Naive thymus-derived CD8-positive, alpha-beta T cell (primary cell): ENCODE measurements around the gene KIAA1671. TPM values are rescaled to one million over a fixed set of nuclear protein-coding genes. Genes with fewer than 3 reads are reported as not detected.

Experiments used
- ATAC-seq, 2 donors: fragments of 150-1000 bp; cut with Tn5 transposase in 1 of 2; sonication (Bioruptor Pico), chemical (Tn5 transposase) in 1 of 2; 1 replicate in 1 of 2; 2 replicates in 1 of 2; pipeline ENCODE4 v1.10.0; 2021; ENCODE audit warnings: mild to moderate bottlenecking in 2 of 2, moderate library complexity in 2 of 2
- POLR2A ChIA-PET: fragments of 350-600 bp; sonication (Branson Sonifier 250); formaldehyde crosslinking; loops from one replicate; lab custom pipeline; 2021; ENCODE audit warnings: antibody characterized with exemption; lab: Charles Lee
- DNase-seq, 10 donors: peaks; one replicate each; pipeline versions ENCODE4 v3.0.0 to v3.0.0-alpha.2; 2020 to 2022
- H3K27ac Mint-ChIP-seq, 10 donors: one replicate each; pipeline ENCODE4 v1.8.0; 2020 to 2022; ENCODE audit warnings: mild to moderate bottlenecking in 10 of 10, mixed read lengths in 10 of 10, moderate library complexity in 4 of 10, inconsistent platforms in 1 of 10
- H3K27me3 Mint-ChIP-seq, 5 donors: one replicate each; pipeline ENCODE4 v1.8.0; 2021 to 2022; ENCODE audit warnings: mixed read lengths in 5 of 5
- H3K36me3 Mint-ChIP-seq, 3 donors: one replicate each; pipeline ENCODE4 v1.8.0; 2020 to 2022; ENCODE audit warnings: mixed read lengths in 3 of 3, mild to moderate bottlenecking in 2 of 3, inconsistent platforms in 1 of 3
- H3K4me1 Mint-ChIP-seq, 4 donors: one replicate each; pipeline ENCODE4 v1.8.0; 2021 to 2022; ENCODE audit warnings: mixed read lengths in 4 of 4
- H3K4me3 Mint-ChIP-seq, 10 donors: one replicate each; pipeline ENCODE4 v1.8.0; 2020 to 2022; ENCODE audit warnings: mild to moderate bottlenecking in 10 of 10, mixed read lengths in 10 of 10, moderate library complexity in 6 of 10, inconsistent platforms in 1 of 10
- H3K9me3 Mint-ChIP-seq, 9 donors: one replicate each; pipeline ENCODE4 v1.8.0; 2020 to 2022; ENCODE audit warnings: mixed read lengths in 9 of 9, mild to moderate bottlenecking in 3 of 9, inconsistent platforms in 1 of 9, moderate library complexity in 1 of 9
- polyA plus RNA-seq, 3 donors: library from polyadenylated mRNA; unstranded; fragments of 300-500 nt; fragmentation: Illumina TruSeq; gene quantifications; one replicate each; pipeline ENCODE4 v1.2.3, GENCODE V29; 2021
- total RNA-seq, 8 experiments: library from RNA in 2 of 8; stranded (reverse) in 2 of 8; gene quantifications; one replicate each; pipeline ENCODE4 v1.2.3 and lab custom pipeline; 2021 to 2026

KIAA1671 gene
- total and polyA plus RNA-seq, 5 experiments from 2014 or later, result 0.33 to 5.2 (median 2.7) TPM

GRCh38 chr22:25070956-25071355 lies 118.4 kb downstream of the KIAA1671 start:
- POLR2A ChIA-PET, result interaction anchor here (3.6 kb wide), 1 partner anchor 10 kb away, joined by 32 read pairs; no protein-coding TSS in a partner anchor
- Mint-ChIP-seq H3K4me1 (peaks cover 36 to 94% (median 90%) of the 10 kb centered on the region in 4 donors), H3K4me3 (peak overlapping the region; percentile 44 to 95 (median 82)), H3K36me3 (no peaks in the 10 kb centered on the region), H3K27me3 (peaks cover 0 to 2% (median 0%) of the 10 kb centered on the region in 5 donors), H3K27ac (peak overlapping the region; percentile 89 to 99 (median 98)), H3K9me3 (no peaks in the 10 kb centered on the region)
- DNase-seq (no peak), ATAC-seq (no peak)

DNA sequence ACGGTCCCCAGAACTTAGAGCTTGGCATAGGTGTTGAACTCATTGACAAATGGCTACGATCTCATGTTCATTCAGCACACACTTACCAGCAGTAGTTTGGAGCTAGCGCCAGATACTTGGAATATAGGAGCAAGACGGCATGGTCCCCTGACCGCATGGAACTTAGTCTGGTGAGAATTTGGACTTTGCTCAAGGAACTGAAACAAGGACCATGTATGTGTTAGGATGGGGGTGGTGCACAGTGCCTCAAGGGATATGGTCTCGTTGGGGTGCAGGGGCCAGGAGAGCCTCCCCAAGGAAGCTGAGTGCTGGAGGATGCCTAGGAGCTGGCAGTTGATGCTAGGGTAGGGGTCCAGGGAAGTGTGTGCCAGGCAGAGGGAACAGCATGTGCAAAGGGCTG lies 119.2 kb downstream of the KIAA1671 start:
- Mint-ChIP-seq H3K27ac (peak overlapping the region in 8 of 10 donors; percentile 4 to 99 (median 58)), H3K4me3 (peak overlapping the region in 3 of 10 donors; percentile 4 to 89 (median 44)), H3K4me1 (peaks cover 41 to 94% (median 90%) of the 10 kb centered on the region in 4 donors), H3K27me3 (peaks cover 0 to 2% (median 0%) of the 10 kb centered on the region in 5 donors), H3K9me3 (no peaks in the 10 kb centered on the region), H3K36me3 (no peaks in the 10 kb centered on the region)
- DNase-seq (no peak), ATAC-seq (no peak)
- POLR2A ChIA-PET, result interaction anchor here (0.7 to 1.5 kb wide), 4 partner anchors 9 to 40 kb away, joined by 3 read pairs; no protein-coding TSS in a partner anchor

- Mint-ChIP-seq H3K4me3 (peak overlapping the region in 1 of 10 donors; percentile 89), H3K27ac (peak overlapping the region in 8 of 10 donors; percentile 30 to 82 (median 74)), H3K4me1 (peaks cover 42 to 94% (median 91%) of the 10 kb centered on the region in 4 donors), H3K36me3 (no peaks in the 10 kb centered on the region), H3K27me3 (peaks cover 0 to 2% (median 0%) of the 10 kb centered on the region in 5 donors), H3K9me3 (no peaks in the 10 kb centered on the region)
- ATAC-seq (no peak), DNase-seq (no peak)
- POLR2A ChIA-PET, result interaction anchor here (0.8 to 1.5 kb wide), 4 partner anchors 8 to 39 kb away, joined by 3 read pairs; no protein-coding TSS in a partner anchor
These were observed 119.9 kb downstream of the KIAA1671 start for GRCh38 chr22:25072406-25072805.

DNA sequence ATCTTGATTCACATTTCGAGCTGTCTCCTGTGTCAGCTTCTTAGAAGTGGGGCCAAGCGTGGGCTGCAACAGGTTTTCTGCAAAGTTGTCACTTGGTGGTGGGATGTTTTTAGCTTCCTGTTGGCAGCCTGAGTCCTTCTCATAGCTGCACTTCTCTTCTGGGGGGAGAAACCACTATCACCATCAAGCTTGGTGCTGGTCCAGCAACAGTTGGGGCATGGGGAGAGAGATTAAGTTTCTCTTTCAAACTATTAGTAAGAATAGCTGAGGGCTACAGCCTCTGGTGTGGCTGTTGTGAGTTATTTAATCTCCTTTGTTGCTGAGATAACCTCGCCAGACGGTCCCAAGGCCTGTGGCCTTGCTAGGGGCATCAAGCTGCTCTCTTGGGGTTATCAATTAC lies 123.8 kb downstream of the KIAA1671 start:
- peak overlapping the region; percentile 75 to 93 (median 90) for H3K27ac Mint-ChIP-seq

DNA sequence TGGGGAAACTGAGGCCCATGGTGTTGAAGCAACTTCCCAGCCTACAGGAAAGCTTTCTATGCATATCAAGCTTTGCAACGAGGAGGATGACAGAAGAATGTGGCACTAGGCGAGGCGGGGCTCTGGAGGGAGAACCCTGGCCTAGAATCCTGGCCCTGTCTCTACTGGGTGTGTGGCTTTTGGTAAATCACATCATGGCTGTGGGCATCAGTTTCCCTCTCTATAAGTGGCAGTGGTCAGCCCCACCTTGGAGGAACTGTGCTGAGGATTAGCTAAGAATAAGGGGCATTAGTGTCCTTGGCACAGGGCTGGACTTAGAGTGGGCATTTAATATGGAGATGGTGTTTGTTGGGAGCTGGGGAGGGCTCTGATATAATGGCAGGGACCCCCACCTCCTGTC lies 124.5 kb downstream of the KIAA1671 start:
- Mint-ChIP-seq H3K27ac (peak overlapping the region; percentile 15 to 93 (median 74)), H3K27me3 (no peaks in the 10 kb centered on the region), H3K4me1 (peaks cover 27 to 76% (median 69%) of the 10 kb centered on the region in 4 donors), H3K36me3 (no peaks in the 10 kb centered on the region), H3K9me3 (no peaks in the 10 kb centered on the region), H3K4me3 (peak overlapping the region in 5 of 10 donors; percentile 36 to 76 (median 64))
- DNase-seq (no peak), ATAC-seq (no peak)
- POLR2A ChIA-PET, result interaction anchor here (1.3 to 3.1 kb wide), 4 partner anchors 9 to 34 kb away, joined by 5 to 23 read pairs (median 12); no protein-coding TSS in a partner anchor

More for the DNA sequence above, 123.8 kb downstream of the KIAA1671 start:
- ATAC-seq (peak; percentile 67 to 77), DNase-seq (peak in 3 of 10 donors; percentile 28 to 51 (median 39))
- no peaks in the 10 kb centered on the region for H3K9me3 Mint-ChIP-seq
- peaks cover 24 to 78% (median 69%) of the 10 kb centered on the region in 4 donors for H3K4me1 Mint-ChIP-seq
- POLR2A ChIA-PET, result interaction anchor here (1.3 to 3.1 kb wide), 4 partner anchors 8 to 34 kb away, joined by 5 to 23 read pairs (median 12); no protein-coding TSS in a partner anchor
- no peaks in the 10 kb centered on the region for H3K36me3 Mint-ChIP-seq
- H3K4me3 Mint-ChIP-seq, result peak overlapping the region; percentile 36 to 77 (median 66)
- no peaks in the 10 kb centered on the region for H3K27me3 Mint-ChIP-seq

GRCh38 chr22:25077964-25078363 lies 125.4 kb downstream of the KIAA1671 start:
- no peaks in the 10 kb centered on the region for H3K27me3 Mint-ChIP-seq
- no peak overlapping the region for H3K4me3 Mint-ChIP-seq
- POLR2A ChIA-PET, result interaction anchor here (3.1 kb wide), 2 partner anchors 9 to 15 kb away, joined by 19 to 23 read pairs; no protein-coding TSS in a partner anchor
- no peaks in the 10 kb centered on the region for H3K9me3 Mint-ChIP-seq
- peak overlapping the region in 4 of 10 donors; percentile 15 to 89 (median 65) for H3K27ac Mint-ChIP-seq
- no peak for ATAC-seq
- H3K36me3 Mint-ChIP-seq, result no peaks in the 10 kb centered on the region
- DNase-seq, result no peak
- peaks cover 24 to 68% (median 62%) of the 10 kb centered on the region in 4 donors for H3K4me1 Mint-ChIP-seq

DNA sequence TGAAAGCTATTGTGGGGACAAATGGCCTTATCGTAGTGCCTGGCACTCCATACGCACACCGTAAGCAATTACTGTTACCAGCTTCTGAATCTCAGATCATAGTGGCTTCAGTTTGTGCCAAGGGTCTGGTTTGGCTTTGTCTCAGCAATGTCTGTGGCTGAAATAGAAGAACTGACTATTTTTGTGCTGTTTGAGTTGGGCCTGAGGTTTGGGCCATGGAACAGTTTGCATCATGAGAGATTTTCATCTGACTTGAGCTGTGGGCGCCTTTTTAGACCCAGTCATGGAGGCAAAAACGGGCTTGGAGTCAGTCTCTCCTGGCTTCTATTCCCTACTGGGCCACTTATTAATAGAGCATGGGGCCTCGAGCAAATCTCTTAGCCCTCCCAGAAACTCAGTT lies 126.1 kb downstream of the KIAA1671 start:
- H3K4me1 Mint-ChIP-seq, result peaks cover 22 to 63% (median 59%) of the 10 kb centered on the region in 4 donors
- peak overlapping the region in 5 of 10 donors; percentile 18 to 78 (median 55) for H3K27ac Mint-ChIP-seq
- H3K4me3 Mint-ChIP-seq, result no peak overlapping the region
- no peaks in the 10 kb centered on the region for H3K36me3 Mint-ChIP-seq
- POLR2A ChIA-PET, result interaction anchor here (3.1 kb wide), 1 partner anchor 10 kb away, joined by 23 read pairs; no protein-coding TSS in a partner anchor
- ATAC-seq (no peak), DNase-seq (no peak)
- H3K27me3 Mint-ChIP-seq, result no peaks in the 10 kb centered on the region
- no peaks in the 10 kb centered on the region for H3K9me3 Mint-ChIP-seq

GRCh38 chr22:25080855-25081254 lies 128.3 kb downstream of the KIAA1671 start:
- Mint-ChIP-seq H3K27me3 (no peaks in the 10 kb centered on the region), H3K27ac (no peak overlapping the region), H3K36me3 (no peaks in the 10 kb centered on the region), H3K4me1 (peaks cover 20 to 52% (median 48%) of the 10 kb centered on the region in 4 donors), H3K4me3 (no peak overlapping the region), H3K9me3 (no peaks in the 10 kb centered on the region)
- POLR2A ChIA-PET, result interaction anchor here (2.1 to 3.8 kb wide), 3 partner anchors 12 to 20 kb away, joined by 7 to 32 read pairs (median 8); no protein-coding TSS in a partner anchor
- DNase-seq, result no peak
- ATAC-seq, result no peak

DNA sequence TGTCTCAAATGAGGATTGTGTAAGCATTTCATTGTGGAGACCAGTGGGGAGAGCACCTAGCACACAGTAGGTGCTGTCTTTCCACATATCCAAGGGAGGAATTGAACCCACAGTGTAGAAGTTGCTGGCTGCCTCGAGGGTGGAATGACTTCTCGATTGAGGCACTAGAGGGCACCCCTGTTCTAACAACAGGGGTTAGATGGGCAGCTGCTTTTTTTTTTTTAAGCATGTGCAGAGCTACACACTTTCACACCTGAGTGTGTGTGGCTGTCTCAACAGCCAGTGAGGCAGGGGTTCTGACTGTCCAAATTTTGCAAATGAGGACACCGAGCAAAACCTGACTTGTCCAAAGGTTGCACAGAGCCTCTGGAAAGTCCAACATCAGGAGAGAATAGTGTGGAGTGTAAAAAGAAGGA lies 128.9 kb downstream of the KIAA1671 start:
- H3K4me1 Mint-ChIP-seq, result peaks cover 20 to 52% (median 48%) of the 10 kb centered on the region in 4 donors
- H3K27ac Mint-ChIP-seq, result peak overlapping the region in 3 of 10 donors; percentile 50 to 85 (median 56)
- H3K9me3 Mint-ChIP-seq, result no peaks in the 10 kb centered on the region
- H3K36me3 Mint-ChIP-seq, result no peaks in the 10 kb centered on the region
- peak; percentile 65 to 85 for ATAC-seq
- no peak overlapping the region for H3K4me3 Mint-ChIP-seq
- POLR2A ChIA-PET, result interaction anchor here (1.1 to 3.8 kb wide), 4 partner anchors 12 to 29 kb away, joined by 3 to 32 read pairs (median 8); no protein-coding TSS in a partner anchor
- DNase-seq, result peak in 7 of 10 donors; percentile 34 to 78 (median 50)
- H3K27me3 Mint-ChIP-seq, result no peaks in the 10 kb centered on the region

- H3K9me3 Mint-ChIP-seq, result no peaks in the 10 kb centered on the region
- ATAC-seq, result no peak
- peak in 1 of 10 donors; percentile 2 for DNase-seq
- POLR2A ChIA-PET, result interaction anchor here (1.1 to 3.8 kb wide), 4 partner anchors 13 to 28 kb away, joined by 3 to 32 read pairs (median 8); no protein-coding TSS in a partner anchor
- peak overlapping the region in 2 of 10 donors; percentile 37 to 85 for H3K27ac Mint-ChIP-seq
- H3K27me3 Mint-ChIP-seq, result no peaks in the 10 kb centered on the region
- peaks cover 16 to 48% (median 45%) of the 10 kb centered on the region in 4 donors for H3K4me1 Mint-ChIP-seq
- no peak overlapping the region for H3K4me3 Mint-ChIP-seq
- H3K36me3 Mint-ChIP-seq, result no peaks in the 10 kb centered on the region
These were observed 129.6 kb downstream of the KIAA1671 start for GRCh38 chr22:25082096-25082495.

DNA sequence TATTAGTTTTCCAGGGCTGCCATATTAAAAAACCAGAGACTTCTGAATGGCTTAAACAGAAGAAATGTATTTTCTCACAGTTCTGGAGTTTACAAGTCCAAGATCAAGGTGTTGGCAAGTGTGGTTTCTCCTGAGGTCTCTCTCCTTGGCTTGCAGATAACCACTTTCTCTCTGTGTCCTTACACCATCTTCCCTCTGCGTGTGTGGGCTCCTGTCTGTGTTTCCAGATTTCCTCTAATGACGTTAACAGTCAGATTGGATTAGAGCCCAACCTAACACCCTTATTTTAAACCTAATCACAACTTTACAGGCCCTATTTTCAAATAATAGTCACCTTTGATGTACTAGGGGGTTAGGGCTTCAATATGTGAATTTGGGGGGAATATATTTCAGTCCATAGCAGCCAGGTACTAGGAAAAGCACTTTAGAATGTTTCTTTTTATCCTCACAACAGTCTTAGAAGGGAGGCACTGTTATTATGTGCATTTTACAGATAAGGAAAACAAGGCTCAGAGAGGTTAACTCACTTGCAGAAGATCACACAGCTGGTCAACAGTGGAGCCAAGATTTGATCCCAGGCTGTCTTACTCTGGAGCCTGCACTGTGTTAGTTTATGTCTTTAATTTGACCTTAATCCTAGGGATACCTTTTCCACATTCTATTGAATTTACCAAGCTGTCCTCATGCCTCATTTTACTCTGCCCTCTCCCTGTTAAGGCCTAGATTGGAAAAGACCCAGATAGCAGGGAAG lies 130.7 kb downstream of the KIAA1671 start:
- ATAC-seq (no peak), DNase-seq (peak in 1 of 10 donors; percentile 4)
- Mint-ChIP-seq H3K27me3 (no peaks in the 10 kb centered on the region), H3K4me3 (peak overlapping the region in 1 of 10 donors; percentile 20), H3K36me3 (no peaks in the 10 kb centered on the region), H3K9me3 (no peaks in the 10 kb centered on the region), H3K4me1 (peaks cover 15 to 44% (median 36%) of the 10 kb centered on the region in 4 donors), H3K27ac (no peak overlapping the region)
- POLR2A ChIA-PET, result interaction anchor here (2.2 to 3.8 kb wide), 2 partner anchors 14 to 20 kb away, joined by 8 to 32 read pairs; no protein-coding TSS in a partner anchor

DNA sequence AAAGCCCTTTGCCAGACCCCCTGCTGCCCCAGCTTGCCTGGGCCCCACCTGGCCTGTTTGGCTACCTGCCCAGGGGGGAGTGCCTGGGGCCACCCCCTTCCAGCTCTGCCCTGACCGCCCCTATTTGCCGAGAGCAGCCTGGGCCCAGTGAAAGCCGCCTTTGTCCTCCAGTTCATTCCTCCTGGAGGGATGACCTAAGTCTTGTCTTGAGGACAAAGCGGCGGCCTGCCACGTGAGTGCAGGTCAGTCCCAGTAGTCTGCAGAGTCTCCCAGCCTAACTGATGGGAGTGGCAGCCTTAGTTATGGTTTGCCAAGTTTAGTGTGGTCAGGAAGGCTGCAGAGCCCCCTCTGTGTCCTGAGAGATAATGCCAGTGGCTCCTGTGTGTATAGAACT lies 131.3 kb downstream of the KIAA1671 start:
- POLR2A ChIA-PET, result no interaction called here
- Mint-ChIP-seq H3K36me3 (no peaks in the 10 kb centered on the region), H3K4me1 (peaks cover 15 to 38% (median 33%) of the 10 kb centered on the region in 4 donors), H3K27me3 (no peaks in the 10 kb centered on the region), H3K9me3 (no peaks in the 10 kb centered on the region), H3K4me3 (no peak overlapping the region), H3K27ac (no peak overlapping the region)
- DNase-seq (peak in 1 of 10 donors; percentile 38), ATAC-seq (no peak)
